HS-5 (cell line): ENCODE data around the gene GRIN3B.
"Not testable (repeated sequence)": the region's sequence is repeated elsewhere in the genome, so short reads cannot be mapped to it uniquely, and the experiment has no call there.

Experiments
- DNase-seq: peaks from one replicate; pipeline ENCODE4 v3.0.0-alpha.2; 2012; ENCODE audit warnings: low read depth

GRIN3B gene

GRCh38 chr19:1000095-1000494, at the start of gene GRIN3B:
TSS of gene GRIN3B (plus strand) at chr19:1000419. CDS start at chr19:1000438, 19 bp downstream.
- DNase-seq = no peak

- no peak for DNase-seq
Measured at GRCh38 chr19:952049-952679, 48.1 kb upstream of the GRIN3B start.

- DNase-seq = no peak
Measured at GRCh38 chr19:952680-953444, 47.4 kb upstream of the GRIN3B start.

- DNase-seq = no peak
Measured at GRCh38 chr19:953445-954271, 46.6 kb upstream of the GRIN3B start.

- no peak for DNase-seq
Measured at GRCh38 chr19:954272-954671, 45.9 kb upstream of the GRIN3B start.

GRCh38 chr19:954672-955494, 45.3 kb upstream of the GRIN3B start:
- no peak for DNase-seq

- DNase-seq = no peak
Measured at GRCh38 chr19:955803-956765, 44.1 kb upstream of the GRIN3B start.

- DNase-seq = no peak
Measured at GRCh38 chr19:956766-957440, 43.3 kb upstream of the GRIN3B start.

GRCh38 chr19:957578-957977, 42.6 kb upstream of the GRIN3B start:
- not testable (repeated sequence) for DNase-seq

- no peak for DNase-seq
Measured at GRCh38 chr19:958967-959855, 41.0 kb upstream of the GRIN3B start.

- no peak for DNase-seq
Measured at GRCh38 chr19:960020-960419, 40.2 kb upstream of the GRIN3B start.

GRCh38 chr19:960601-960938, 39.6 kb upstream of the GRIN3B start:
- no peak for DNase-seq

GRCh38 chr19:961866-962620, 38.2 kb upstream of the GRIN3B start:
- no peak for DNase-seq

- no peak for DNase-seq
Measured at GRCh38 chr19:962683-963400, 37.4 kb upstream of the GRIN3B start.

GRCh38 chr19:963486-963951, 36.7 kb upstream of the GRIN3B start:
- no peak for DNase-seq

- DNase-seq = no peak
Measured at GRCh38 chr19:964116-964520, 36.1 kb upstream of the GRIN3B start.
